HG03442 (cell line): ENCODE data around the gene ST6GAL2.

Source experiments
- ATAC-seq: cut with Tn5 transposase; IDR thresholded peaks from one replicate; pipeline ENCODE4 v1.9.1; 2021; ENCODE audit warnings: mild to moderate bottlenecking, moderate library complexity; ENCODE audit not compliant: unreplicated experiment

The ST6GAL2 gene

GRCh38 chr2:106866641-106867040, 19.3 kb downstream of the ST6GAL2 start:
- ATAC-seq = no peak

- ATAC-seq = no peak
These were observed 21.9 kb downstream of the ST6GAL2 start for GRCh38 chr2:106864051-106864450.

GRCh38 chr2:106863387-106863786, 22.6 kb downstream of the ST6GAL2 start:
- no peak for ATAC-seq

- ATAC-seq = no peak
These were observed 26.5 kb downstream of the ST6GAL2 start for GRCh38 chr2:106859498-106859897.

- ATAC-seq = no peak
These were observed 27.2 kb downstream of the ST6GAL2 start for GRCh38 chr2:106858810-106859209.

GRCh38 chr2:106857882-106858478, 28.0 kb downstream of the ST6GAL2 start:
- ATAC-seq = no peak

GRCh38 chr2:106853631-106854030, 32.3 kb downstream of the ST6GAL2 start:
- ATAC-seq = no peak

- ATAC-seq = no peak
These were observed 34.0 kb downstream of the ST6GAL2 start for GRCh38 chr2:106851881-106852501.

GRCh38 chr2:106851087-106851874, 34.7 kb downstream of the ST6GAL2 start:
- no peak for ATAC-seq

- no peak for ATAC-seq
These were observed 36.7 kb downstream of the ST6GAL2 start for GRCh38 chr2:106849253-106849652.

GRCh38 chr2:106847366-106847765, 38.6 kb downstream of the ST6GAL2 start:
- ATAC-seq = no peak

GRCh38 chr2:106845716-106846115, 40.3 kb downstream of the ST6GAL2 start:
- no peak for ATAC-seq

GRCh38 chr2:106843910-106844250, 42.1 kb downstream of the ST6GAL2 start:
- ATAC-seq = no peak

- ATAC-seq = no peak
These were observed 42.7 kb downstream of the ST6GAL2 start for GRCh38 chr2:106843001-106843909.

GRCh38 chr2:106841886-106842645, 43.9 kb downstream of the ST6GAL2 start:
- ATAC-seq = no peak

- ATAC-seq = no peak
These were observed 45.1 kb downstream of the ST6GAL2 start for GRCh38 chr2:106840818-106841217.

- ATAC-seq = no peak
These were observed 45.9 kb downstream of the ST6GAL2 start for GRCh38 chr2:106839849-106840595.

GRCh38 chr2:106833256-106833655, 52.7 kb downstream of the ST6GAL2 start:
- no peak for ATAC-seq

GRCh38 chr2:106831816-106832569, 54.0 kb downstream of the ST6GAL2 start:
- no peak for ATAC-seq
